HepG2 (cell line): Measurements from ENCODE around the gene COMMD3. TPM values are rescaled to one million over a fixed set of nuclear protein-coding genes. Genes with fewer than 3 reads are reported as not detected.

Experiments used
- HMG20B ChIP-seq: conservative IDR thresholded peaks from 2 replicates; pipeline ENCODE4 v1.6.1; 2016; ENCODE audit warnings: missing genetic modification reagents, missing compliant biosample characterization
- HNRNPK ChIP-seq: fragments of 200-400 bp; formaldehyde crosslinking; IDR thresholded peaks from 2 replicates; pipeline ENCODE4 v1.6.1; 2018; ENCODE audit warnings: low read length, low read depth, moderate library complexity, mild to moderate bottlenecking; ENCODE audit not compliant: poor library complexity, severe bottlenecking
- KDM4B ChIP-seq: sonication (generic); formaldehyde crosslinking; IDR thresholded peaks from 2 replicates; pipeline ENCODE4 v1.4.0; 2020; ENCODE audit warnings: missing genetic modification reagents
- NAIF1 ChIP-seq: sonication (generic); formaldehyde crosslinking; IDR thresholded peaks from 2 replicates; pipeline ENCODE4 v1.5.0; 2020; ENCODE audit warnings: mild to moderate bottlenecking, missing genetic modification reagents, borderline replicate concordance
- NONO ChIP-seq, 2 experiments: fragments of 450-650 bp in 1 of 2; sonication (generic) in 1 of 2; formaldehyde crosslinking in 1 of 2; IDR thresholded peaks in 1 of 2; conservative IDR thresholded peaks in 1 of 2; 2 replicates each; pipeline versions ENCODE4 v1.6.1 to v1.8.0; 2017 to 2022; ENCODE audit warnings: mild to moderate bottlenecking in 1 of 2, missing genetic modification reagents in 1 of 2, moderate library complexity in 1 of 2
- PCBP2 ChIP-seq: fragments of 200-400 bp; formaldehyde crosslinking; optimal IDR thresholded peaks from 2 replicates; pipeline ENCODE3; 2018; ENCODE audit warnings: low read length, low read depth; ENCODE audit not compliant: poor library complexity, severe bottlenecking
- PPARG ChIP-seq: conservative IDR thresholded peaks from 2 replicates; pipeline ENCODE4 v1.6.1; 2016; ENCODE audit warnings: missing biosample characterization, missing genetic modification reagents
- SRSF1 ChIP-seq: fragments of 200-400 bp; formaldehyde crosslinking; optimal IDR thresholded peaks from 2 replicates; pipeline ENCODE3; 2017; ENCODE audit warnings: mild to moderate bottlenecking, low read depth, low read length, moderate library complexity
- U2AF1 ChIP-seq: fragments of 200-400 bp; formaldehyde crosslinking; optimal IDR thresholded peaks from 2 replicates; pipeline ENCODE3; 2017; ENCODE audit warnings: mild to moderate bottlenecking, low read depth, low read length
- ZBTB1 ChIP-seq: sonication (generic); formaldehyde crosslinking; IDR thresholded peaks from 2 replicates; pipeline ENCODE4 v1.4.0; 2020; ENCODE audit warnings: missing genetic modification reagents, borderline replicate concordance
- ZMYM4 ChIP-seq: sonication (generic); formaldehyde crosslinking; IDR thresholded peaks from 2 replicates; pipeline ENCODE4 v1.8.1; 2023; ENCODE audit warnings: mild to moderate bottlenecking, missing genetic modification reagents
- ZNF331 ChIP-seq: sonication (generic); formaldehyde crosslinking; IDR thresholded peaks from 2 replicates; pipeline ENCODE4 v1.4.0; 2020; ENCODE audit warnings: missing genetic modification reagents
- ZNF430 ChIP-seq: sonication (generic); formaldehyde crosslinking; IDR thresholded peaks from 2 replicates; pipeline ENCODE4 v1.9.0; 2021; ENCODE audit warnings: mild to moderate bottlenecking, missing genetic modification reagents
- ZNF563 ChIP-seq: sonication (generic); formaldehyde crosslinking; IDR thresholded peaks from 2 replicates; pipeline ENCODE4 v1.8.0; 2022; ENCODE audit warnings: mild to moderate bottlenecking, moderate library complexity, missing genetic modification reagents
- polyA plus RNA-seq, 8 experiments: library from polyadenylated mRNA; depleted of rRNA in 3 of 8; stranded (reverse) in 7 of 8; unstranded in 1 of 8; fragments of >200 nt; fragmentation: Illumina TruSeq in 4 of 8; extraction: Trizol in 4 of 8; gene quantifications; 2 replicates each; pipeline versions ENCODE4 v1.2.1 to v1.2.3, GENCODE V29; 2011 to 2016; ENCODE audit warnings: low read depth in 4 of 8, missing spikeins in 1 of 8, mixed read lengths in 1 of 8; ENCODE audit not compliant: insufficient read depth in 1 of 8
- total RNA-seq, 5 experiments: library from RNA; depleted of rRNA; stranded (reverse); fragments of >200 nt; fragmentation: Illumina TruSeq; extraction: Trizol; gene quantifications; 2 replicates each; pipeline ENCODE4 v1.2.3, GENCODE V29; 2016; ENCODE audit warnings: low read depth in 1 of 5
- TF ChIP-seq, protein P1 (sequence below): sonication (generic); formaldehyde crosslinking; IDR thresholded peaks from 2 replicates; pipeline ENCODE4; 2020; ENCODE audit warnings: missing genetic modification reagents, mild to moderate bottlenecking, borderline replicate concordance
- TF ChIP-seq, protein P2 (sequence below), 2 experiments: fragments of 450-650 bp in 1 of 2; sonication (generic) in 1 of 2; formaldehyde crosslinking; IDR thresholded peaks; 2 replicates each; pipeline versions ENCODE4 v1.5.0 to v1.8.0; 2020 to 2022; ENCODE audit warnings: mild to moderate bottlenecking in 1 of 2, missing genetic modification reagents in 1 of 2
- TF ChIP-seq, protein P3 (sequence below): sonication (generic); formaldehyde crosslinking; IDR thresholded peaks from 2 replicates; pipeline ENCODE4 v1.8.1; 2023; ENCODE audit warnings: mild to moderate bottlenecking, missing genetic modification reagents
- TF ChIP-seq, protein P4 (sequence below): sonication (generic); formaldehyde crosslinking; IDR thresholded peaks from 2 replicates; pipeline ENCODE4 v1.5.1; 2020; ENCODE audit warnings: mild to moderate bottlenecking, moderate library complexity, missing genetic modification reagents
- TF ChIP-seq, protein P5 (sequence below): fragments of 450-650 bp; IDR thresholded peaks from 2 replicates; pipeline ENCODE4 v1.6.1; 2016

Gene COMMD3
- total and polyA plus RNA-seq, 2 of the 13 experiments (the other 11 are each of a cell fraction or from before 2014, with no cell fraction given) = 38.7 to 54.4 TPM

DNA sequence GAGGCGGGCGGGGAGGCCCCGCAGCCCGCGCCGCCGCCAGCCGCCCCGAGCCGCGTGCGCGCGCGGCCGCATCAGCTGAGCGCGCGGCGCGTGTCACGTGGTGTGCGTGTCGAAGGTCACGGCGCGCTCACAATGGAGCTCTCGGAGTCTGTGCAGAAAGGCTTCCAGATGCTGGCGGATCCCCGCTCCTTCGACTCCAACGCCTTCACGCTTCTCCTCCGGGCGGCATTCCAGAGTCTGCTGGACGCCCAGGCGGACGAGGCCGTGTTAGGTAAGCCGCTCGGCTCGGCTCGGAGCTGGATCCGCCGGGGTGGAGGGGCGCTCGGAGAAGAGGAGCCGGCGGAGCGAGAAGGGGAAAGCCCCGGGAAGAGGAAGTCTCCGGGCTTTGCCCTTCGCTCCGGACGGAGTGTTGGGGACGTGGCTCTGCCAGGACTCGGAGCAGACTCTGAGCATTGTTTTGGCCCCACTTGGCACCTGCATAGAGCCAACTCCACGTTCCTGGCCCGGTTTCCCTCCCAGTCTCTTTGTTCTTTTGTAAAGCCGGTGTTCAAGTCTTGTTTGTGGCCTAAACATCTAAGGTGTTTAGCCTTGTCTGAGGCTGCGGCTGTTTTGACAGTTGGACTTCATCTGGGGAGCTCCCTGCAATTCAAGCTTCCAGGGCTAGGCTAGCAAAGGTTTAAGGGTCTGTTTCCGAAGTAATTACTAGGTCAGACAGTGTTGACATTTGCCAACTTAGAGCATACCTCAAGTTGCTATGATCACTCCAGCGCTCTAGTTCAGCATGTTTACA is at the start of gene COMMD3 (continued):
- TF ChIP-seq, protein P1, sequence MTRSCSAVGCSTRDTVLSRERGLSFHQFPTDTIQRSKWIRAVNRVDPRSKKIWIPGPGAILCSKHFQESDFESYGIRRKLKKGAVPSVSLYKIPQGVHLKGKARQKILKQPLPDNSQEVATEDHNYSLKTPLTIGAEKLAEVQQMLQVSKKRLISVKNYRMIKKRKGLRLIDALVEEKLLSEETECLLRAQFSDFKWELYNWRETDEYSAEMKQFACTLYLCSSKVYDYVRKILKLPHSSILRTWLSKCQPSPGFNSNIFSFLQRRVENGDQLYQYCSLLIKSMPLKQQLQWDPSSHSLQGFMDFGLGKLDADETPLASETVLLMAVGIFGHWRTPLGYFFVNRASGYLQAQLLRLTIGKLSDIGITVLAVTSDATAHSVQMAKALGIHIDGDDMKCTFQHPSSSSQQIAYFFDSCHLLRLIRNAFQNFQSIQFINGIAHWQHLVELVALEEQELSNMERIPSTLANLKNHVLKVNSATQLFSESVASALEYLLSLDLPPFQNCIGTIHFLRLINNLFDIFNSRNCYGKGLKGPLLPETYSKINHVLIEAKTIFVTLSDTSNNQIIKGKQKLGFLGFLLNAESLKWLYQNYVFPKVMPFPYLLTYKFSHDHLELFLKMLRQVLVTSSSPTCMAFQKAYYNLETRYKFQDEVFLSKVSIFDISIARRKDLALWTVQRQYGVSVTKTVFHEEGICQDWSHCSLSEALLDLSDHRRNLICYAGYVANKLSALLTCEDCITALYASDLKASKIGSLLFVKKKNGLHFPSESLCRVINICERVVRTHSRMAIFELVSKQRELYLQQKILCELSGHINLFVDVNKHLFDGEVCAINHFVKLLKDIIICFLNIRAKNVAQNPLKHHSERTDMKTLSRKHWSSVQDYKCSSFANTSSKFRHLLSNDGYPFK (CRISPR knock-in tag) = no peak
- TF ChIP-seq PCBP2 (no peak), HNRNPK (no peak), ZMYM4 (CRISPR knock-in tag) (peak; percentile 57), NAIF1 (CRISPR knock-in tag) (no peak), NONO (IDR thresholded peaks at IDR 0.05) (no peak), NONO (CRISPR knock-in tag; conservative IDR thresholded peaks at IDR 0.05) (peak; percentile 91; the same call in 1 of the 2 replicates), ZNF430 (CRISPR knock-in tag) (0 out of 2 replicates have a peak, but pooled peaks have one; percentile 28), ZNF331 (CRISPR knock-in tag) (0 out of 2 replicates have a peak, but pooled peaks have one; percentile 19), ZBTB1 (CRISPR knock-in tag) (no peak), SRSF1 (peak; percentile 58), U2AF1 (no peak), KDM4B (CRISPR knock-in tag) (no peak), HMG20B (CRISPR knock-in tag) (no peak), PPARG (CRISPR knock-in tag) (0 out of 2 replicates have a peak, but pooled peaks have one; percentile 39), ZNF563 (peak; percentile 51)
- TF ChIP-seq, protein P2, sequence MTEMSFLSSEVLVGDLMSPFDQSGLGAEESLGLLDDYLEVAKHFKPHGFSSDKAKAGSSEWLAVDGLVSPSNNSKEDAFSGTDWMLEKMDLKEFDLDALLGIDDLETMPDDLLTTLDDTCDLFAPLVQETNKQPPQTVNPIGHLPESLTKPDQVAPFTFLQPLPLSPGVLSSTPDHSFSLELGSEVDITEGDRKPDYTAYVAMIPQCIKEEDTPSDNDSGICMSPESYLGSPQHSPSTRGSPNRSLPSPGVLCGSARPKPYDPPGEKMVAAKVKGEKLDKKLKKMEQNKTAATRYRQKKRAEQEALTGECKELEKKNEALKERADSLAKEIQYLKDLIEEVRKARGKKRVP (CRISPR knock-in tag; IDR thresholded peaks at IDR 0.05) = 0 out of 4 replicates have a peak, but pooled peaks of 1 of the 2 experiments have one; percentile 30
- TF ChIP-seq, protein P3, sequence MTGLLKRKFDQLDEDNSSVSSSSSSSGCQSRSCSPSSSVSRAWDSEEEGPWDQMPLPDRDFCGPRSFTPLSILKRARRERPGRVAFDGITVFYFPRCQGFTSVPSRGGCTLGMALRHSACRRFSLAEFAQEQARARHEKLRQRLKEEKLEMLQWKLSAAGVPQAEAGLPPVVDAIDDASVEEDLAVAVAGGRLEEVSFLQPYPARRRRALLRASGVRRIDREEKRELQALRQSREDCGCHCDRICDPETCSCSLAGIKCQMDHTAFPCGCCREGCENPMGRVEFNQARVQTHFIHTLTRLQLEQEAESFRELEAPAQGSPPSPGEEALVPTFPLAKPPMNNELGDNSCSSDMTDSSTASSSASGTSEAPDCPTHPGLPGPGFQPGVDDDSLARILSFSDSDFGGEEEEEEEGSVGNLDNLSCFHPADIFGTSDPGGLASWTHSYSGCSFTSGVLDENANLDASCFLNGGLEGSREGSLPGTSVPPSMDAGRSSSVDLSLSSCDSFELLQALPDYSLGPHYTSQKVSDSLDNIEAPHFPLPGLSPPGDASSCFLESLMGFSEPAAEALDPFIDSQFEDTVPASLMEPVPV (CRISPR knock-in tag) = peak; percentile 67; the same call in 1 of the 2 replicates
- TF ChIP-seq, protein P4, sequence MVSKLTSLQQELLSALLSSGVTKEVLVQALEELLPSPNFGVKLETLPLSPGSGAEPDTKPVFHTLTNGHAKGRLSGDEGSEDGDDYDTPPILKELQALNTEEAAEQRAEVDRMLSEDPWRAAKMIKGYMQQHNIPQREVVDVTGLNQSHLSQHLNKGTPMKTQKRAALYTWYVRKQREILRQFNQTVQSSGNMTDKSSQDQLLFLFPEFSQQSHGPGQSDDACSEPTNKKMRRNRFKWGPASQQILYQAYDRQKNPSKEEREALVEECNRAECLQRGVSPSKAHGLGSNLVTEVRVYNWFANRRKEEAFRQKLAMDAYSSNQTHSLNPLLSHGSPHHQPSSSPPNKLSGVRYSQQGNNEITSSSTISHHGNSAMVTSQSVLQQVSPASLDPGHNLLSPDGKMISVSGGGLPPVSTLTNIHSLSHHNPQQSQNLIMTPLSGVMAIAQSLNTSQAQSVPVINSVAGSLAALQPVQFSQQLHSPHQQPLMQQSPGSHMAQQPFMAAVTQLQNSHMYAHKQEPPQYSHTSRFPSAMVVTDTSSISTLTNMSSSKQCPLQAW = peak; percentile 47; the same call in 1 of the 2 replicates
- TF ChIP-seq, protein P5, sequence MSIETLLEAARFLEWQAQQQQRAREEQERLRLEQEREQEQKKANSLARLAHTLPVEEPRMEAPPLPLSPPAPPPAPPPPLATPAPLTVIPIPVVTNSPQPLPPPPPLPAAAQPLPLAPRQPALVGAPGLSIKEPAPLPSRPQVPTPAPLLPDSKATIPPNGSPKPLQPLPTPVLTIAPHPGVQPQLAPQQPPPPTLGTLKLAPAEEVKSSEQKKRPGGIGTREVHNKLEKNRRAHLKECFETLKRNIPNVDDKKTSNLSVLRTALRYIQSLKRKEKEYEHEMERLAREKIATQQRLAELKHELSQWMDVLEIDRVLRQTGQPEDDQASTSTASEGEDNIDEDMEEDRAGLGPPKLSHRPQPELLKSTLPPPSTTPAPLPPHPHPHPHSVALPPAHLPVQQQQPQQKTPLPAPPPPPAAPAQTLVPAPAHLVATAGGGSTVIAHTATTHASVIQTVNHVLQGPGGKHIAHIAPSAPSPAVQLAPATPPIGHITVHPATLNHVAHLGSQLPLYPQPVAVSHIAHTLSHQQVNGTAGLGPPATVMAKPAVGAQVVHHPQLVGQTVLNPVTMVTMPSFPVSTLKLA = peak; percentile 24; the same call in 1 of the 2 replicates
